Measurements from ENCODE around the gene VSX2. TPM values are rescaled to one million over a fixed set of nuclear protein-coding genes. Genes with fewer than 3 reads are reported as not detected.

Gene VSX2
- total RNA-seq, 1 donor from 2014 or later = not detected

- DNase-seq (ENCODE audit: low spot score) = no peak
Observed at GRCh38 chr14:74302152-74302628, 62.9 kb downstream of the VSX2 start.

GRCh38 chr14:74302634-74303569 lies 63.7 kb downstream of the VSX2 start, which contains the start of gene ABCD4:
Gene ABCD4 (minus strand): TSS chr14:74302934. CDS start chr14:74302912, 22 bp downstream.
- peak; percentile 93 for DNase-seq (ENCODE audit: low spot score)

- DNase-seq (ENCODE audit: low spot score) = no peak
Observed at GRCh38 chr14:74308695-74309094, 69.4 kb downstream of the VSX2 start.

- DNase-seq (ENCODE audit: low spot score) = no peak
Observed at GRCh38 chr14:74309125-74310022, 70.1 kb downstream of the VSX2 start.

- DNase-seq (ENCODE audit: low spot score) = no peak
Observed at GRCh38 chr14:74312161-74312560, 72.9 kb downstream of the VSX2 start.

Other genes with a start within 250 kb of the VSX2 start
- gene ENTPD5, start 220.2 kb upstream of the VSX2 start, total RNA-seq = 55.4 TPM
- 7.5 TPM for gene BBOF1, start 220.1 kb upstream of the VSX2 start, total RNA-seq
- 31.7 TPM for gene ALDH6A1, start 155.0 kb upstream of the VSX2 start, total RNA-seq
- 14.0 TPM for gene LIN52, start 154.5 kb upstream of the VSX2 start, total RNA-seq
- 65.3 TPM for gene ABCD4, start 63.5 kb downstream of the VSX2 start, total RNA-seq
- gene VRTN, start 109.0 kb downstream of the VSX2 start, total RNA-seq = not detected
- gene SYNDIG1L, start 186.8 kb downstream of the VSX2 start, total RNA-seq = 0.18 TPM